EL (cell line): ENCODE results near the gene KRT3.
A peak's percentile ranks its signal among the peaks of the same experiment; 100 is the strongest.

ENCODE experiments used
- DNase-seq: peaks from one replicate; pipeline ENCODE4 v3.0.0-alpha.2; 2016

Gene KRT3

DNA sequence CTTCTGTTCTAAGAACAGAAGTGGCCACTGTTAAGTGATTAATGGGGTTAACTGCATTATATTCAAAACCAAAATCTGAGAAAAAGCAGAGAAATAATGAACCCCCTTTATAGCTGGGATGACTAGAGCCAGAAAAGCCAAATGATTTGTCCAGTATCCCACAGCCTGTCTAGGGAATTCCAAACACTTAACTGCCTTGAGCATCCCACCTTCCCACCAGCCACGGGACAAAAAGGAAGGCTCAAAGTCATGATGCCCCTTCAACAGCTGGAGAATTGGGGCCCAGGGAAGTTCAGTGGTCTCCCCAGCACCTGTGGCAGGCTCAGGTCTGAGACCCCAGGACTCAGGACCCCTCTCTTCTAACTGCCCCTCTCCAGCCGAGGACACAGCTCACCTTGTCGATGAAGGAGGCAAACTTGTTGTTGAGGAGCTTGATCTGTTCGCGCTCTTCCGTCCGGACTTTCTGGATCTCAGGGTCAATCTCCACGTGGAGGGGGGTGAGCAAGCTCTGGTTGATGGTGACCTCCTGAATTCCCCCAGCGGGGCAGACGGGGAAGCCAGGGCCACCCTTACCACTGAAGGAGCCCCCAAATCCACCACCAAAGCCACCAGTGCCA, 17.4 kb upstream of the KRT3 start:
- no peak for DNase-seq

DNA sequence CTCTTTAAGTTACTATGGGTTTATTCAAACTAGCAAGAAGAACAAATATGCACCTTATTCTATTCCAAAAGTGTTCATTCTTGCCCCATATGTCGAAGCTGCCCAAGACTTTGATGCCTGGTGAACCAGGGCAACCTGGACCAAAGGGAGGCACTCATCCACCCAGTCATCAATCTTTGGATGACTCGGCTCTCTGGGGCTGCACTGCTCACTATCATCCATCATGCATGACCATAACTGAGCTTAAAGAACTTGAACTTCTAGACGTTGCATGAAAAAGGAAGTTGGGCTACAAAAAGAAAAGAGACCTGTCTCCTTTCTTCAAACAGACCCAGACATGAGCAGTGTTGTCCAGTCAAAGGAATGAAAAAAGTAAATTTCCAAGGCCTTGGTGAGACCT, 16.8 kb upstream of the KRT3 start:
- DNase-seq = no peak

DNA sequence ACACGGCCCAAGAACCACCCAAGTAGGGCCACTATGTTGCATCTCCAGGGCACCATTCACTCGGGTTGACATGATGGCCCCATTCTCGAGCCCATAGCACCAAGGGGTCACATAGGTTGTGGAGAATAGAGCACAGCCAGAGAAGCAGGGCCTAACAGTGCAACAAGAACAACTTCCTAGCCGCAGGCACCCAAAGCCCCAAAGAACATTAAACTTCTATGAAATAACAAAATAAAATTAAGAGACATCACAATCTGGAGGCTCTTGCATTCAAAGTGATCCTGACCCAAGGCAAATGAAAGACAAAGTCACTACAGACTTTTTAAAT, 16.1 kb upstream of the KRT3 start:
- no peak for DNase-seq

DNA sequence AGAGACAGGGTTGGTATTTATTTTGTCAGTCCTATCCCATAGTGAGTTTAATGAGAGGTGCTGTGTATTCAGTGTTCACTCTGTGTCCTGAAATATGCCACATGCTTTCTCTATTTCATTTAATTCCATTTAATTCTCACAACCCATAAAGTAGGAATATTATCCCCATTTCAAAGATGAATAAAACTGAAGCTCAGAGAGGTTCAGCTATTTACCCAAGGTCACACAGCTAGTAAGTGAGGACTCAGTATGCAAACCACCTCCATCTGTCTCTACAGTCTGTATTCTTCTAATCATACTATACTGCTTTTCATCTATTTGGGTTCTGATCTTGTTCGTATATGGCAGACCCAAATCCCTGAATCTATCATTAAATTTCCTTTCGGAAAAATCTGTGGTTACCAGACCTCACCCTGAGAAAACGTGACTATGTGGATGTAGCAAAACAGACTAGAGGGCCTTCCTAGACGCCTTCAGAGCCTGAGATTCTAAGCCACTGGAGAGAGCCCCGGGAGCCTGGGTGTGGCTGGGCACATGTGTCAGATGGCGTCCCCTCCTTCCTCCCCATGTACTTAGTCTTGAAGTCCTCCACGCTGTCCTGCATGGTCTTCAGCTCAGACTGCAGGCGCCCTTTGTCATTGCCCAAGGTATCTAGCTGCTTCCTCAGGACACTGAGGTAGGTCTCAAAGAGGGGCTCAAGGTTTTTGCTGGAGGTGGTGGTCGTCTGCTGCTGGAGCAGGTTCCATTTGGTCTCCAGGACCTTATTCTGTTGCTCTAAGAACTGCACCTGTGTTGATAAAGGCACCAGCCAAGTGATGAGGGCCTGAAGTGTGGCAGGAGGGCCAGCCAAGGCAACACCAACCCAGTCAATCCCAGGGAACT, 15.5 kb upstream of the KRT3 start:
- no peak for DNase-seq

DNA sequence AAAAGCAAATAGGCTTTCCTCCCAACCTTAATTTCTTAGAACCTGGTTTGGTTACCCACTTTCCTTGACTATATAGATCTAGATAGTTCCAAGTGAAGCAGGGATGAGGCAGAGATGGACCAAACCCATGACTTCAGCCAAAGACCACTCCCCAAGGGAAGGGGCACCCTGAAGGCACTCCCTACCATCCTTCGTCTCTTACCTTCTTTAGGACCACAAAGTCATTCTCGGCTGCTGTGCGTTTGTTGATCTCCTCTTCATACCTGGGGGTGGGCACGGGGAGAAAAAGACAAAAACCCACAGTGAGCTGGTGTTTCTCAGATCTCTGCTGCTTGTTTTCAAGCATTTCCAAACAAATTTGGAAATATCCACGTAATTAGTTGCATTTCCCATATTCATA, 14.6 kb upstream of the KRT3 start:
- no peak for DNase-seq

DNA sequence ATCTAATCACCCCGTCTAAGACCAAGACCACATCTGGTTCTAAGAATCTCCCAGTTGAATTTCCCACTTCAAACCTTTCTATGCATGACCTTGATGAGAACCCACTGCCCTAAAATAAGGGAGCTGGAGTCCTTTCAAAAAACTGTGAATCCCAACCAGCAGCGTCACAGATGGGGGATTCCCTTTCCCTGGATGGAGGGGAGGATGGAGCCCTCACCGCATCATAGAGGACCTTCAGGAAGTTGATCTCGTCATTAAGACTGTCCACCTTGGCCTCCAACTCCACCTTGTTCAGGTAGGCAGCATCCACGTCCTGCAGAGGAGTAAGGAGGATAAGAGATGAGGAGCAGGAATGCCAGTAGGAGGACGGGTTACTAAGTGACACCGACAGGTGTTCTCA, 13.2 kb upstream of the KRT3 start:
- DNase-seq = no peak

DNA sequence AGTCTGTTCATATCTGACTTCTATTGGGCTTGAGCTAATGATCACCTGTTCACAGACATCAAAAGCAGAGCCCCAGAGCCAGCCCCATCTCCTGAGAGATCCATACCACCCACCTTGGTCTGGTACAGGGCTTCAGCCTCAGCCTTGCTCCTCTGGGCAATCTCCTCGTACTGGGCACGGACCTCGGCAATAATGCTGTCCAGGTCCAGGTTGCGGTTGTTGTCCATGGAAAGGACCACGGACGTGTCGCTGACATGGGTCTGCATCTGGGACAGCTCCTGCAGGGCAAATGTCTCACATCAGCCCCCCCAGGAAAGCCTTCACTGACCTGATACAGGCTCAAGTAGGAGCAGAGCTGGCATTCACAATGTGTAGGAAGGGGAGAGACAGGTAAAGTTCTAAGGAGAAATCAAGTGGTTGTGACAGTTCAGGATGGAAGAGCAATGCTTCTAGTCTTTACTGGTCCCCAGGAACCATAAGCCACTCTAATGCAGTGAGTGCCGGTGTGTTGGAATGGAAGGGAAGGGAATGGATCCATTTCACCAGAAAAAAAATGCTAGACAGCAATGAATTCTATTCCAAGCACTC, 12.8 kb upstream of the KRT3 start:
- DNase-seq = no peak

DNA sequence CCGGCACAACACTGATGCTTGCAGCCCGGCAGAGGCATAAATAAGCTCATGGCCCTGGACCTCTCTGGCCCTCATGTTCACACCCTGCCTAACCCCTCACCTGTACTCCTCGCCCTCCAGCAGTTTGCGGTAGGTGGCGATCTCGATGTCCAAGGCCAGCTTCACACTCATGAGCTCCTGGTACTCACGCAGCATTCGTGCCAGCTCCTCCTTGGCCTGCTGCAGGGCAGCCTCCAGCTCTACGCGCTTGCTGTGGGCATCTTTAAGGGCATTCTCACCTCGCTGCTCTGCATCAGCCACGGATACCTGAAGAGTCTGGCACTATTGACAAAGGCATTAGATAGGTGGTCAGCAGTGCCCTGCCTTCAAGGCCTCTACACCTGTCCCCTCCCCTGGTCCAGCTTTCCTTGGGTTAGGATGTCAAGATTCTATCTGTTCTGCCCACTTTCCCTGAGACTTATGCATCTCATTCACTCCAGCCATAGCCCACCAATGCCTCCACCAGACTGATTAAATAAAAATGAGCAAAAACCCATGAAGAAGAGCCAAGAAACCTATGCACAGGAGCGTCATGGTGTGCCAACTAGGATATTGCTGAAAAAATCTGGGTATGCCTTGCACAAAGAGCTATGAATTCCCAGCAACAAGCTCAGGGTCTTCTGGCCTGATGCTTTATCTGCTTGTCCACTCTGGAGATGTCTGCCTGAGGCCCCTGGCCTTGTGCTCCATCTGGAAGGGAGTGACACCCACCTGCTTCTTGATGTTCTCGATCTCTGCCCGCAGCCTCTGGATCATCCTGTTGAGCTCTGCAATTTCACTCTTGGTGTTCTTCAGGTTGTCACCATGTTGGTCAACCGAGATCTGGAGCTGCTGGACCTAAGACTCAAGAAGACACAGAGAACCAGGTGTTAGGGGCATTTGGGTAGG, 11.9 kb upstream of the KRT3 start:
- no peak for DNase-seq

DNA sequence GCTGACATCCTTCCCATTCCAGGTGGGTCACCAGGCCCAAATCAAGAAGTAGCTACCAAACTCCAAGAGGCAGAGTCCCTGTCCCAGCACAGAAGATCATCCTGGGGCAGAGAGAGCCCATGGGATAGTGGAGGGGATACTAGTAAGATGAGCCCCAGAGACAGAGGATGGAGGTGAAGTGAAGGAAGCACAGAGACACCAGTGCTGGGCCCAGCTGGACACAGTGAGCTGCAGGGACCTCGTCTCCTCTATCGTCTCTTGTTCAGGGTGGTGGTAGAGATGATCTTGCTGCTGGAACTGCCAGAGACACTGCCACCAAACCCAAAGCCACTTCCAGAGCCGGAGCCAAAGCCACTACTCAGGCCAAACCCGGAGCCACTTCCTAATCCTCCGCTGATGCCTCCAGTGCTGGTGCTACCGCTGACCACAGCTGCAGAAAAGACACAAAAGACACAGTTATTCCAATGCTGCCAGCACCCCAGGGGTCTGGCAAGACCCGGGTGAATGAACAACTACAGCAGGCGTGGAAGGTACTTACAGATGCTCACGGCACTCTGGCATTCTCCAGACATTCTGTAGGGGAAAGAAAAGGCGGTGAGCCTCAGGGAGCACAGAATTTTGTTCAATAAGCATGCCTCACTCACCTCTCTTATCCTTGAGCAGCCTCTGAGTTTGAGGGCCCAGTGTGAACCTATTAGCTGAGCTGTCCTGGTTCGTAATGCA, 11.1 kb upstream of the KRT3 start:
- DNase-seq = no peak

DNA sequence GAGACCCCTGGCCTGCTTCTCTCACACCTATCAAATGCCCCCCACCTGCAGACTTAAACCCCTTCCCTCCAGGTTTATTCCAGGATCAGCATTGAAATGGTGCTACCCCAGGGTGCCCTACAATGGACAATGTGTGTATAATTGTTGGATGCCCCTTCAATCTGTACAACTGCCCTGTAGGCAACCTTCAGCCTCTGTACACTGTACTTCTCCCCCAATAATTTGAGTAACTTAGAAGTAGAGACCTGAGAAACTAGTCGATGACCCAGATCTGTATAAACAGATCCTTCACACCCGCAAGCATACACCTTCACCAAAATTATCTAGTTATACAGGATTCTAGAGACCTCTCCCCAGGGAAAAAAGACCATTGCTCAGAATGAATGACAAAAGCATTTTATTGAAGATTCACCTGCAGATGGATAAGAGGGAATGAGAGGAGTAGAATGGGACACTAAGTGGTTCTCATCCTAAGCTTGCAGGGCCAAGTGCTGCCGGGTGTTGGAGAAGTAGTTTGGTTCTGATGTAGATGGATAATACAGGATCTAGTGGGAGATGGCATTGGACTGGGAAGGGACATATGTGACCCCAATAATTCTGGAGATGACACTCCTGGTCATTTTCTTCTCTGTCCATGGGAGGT, 10.4 kb upstream of the KRT3 start:
- DNase-seq = no peak

DNA sequence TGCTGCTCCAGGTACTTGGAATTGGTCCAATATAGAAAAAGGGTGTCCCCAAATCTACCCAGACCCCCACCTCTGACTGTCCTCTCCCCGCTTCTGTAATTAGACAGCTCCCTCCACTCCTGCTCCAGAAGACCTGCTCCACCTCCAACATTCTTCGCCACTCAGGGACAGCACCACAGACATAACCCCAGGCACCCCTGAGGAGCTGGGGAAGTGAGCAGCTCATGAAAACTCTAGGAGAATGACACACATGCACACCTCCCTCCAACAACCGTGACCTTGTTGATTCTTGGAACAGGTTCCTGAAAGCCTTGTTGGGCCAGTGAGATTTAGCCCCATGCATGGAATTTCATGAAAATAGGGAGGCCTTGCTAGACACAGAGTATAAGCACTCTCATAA, 9.8 kb upstream of the KRT3 start:
- no peak for DNase-seq

DNA sequence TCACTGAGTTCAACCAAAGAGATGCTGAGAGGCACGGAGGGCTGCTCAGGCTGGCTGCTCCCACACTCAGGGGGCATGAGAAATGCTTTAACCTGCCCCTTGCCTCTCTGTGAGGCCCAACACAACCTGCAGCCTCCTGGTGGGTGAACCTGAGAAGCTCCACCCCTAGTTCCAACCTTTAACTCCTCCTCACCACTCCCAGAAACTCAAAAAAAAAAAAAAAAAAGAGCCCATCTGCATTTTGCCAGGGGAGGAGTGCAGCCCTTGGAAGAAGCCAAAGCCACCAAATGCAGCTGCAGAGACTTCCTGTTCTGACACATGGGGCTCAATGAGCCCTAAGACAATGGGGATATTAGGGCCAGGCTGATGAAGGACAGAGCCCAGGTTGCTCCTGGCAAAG, 9.1 kb upstream of the KRT3 start:
- no peak for DNase-seq

DNA sequence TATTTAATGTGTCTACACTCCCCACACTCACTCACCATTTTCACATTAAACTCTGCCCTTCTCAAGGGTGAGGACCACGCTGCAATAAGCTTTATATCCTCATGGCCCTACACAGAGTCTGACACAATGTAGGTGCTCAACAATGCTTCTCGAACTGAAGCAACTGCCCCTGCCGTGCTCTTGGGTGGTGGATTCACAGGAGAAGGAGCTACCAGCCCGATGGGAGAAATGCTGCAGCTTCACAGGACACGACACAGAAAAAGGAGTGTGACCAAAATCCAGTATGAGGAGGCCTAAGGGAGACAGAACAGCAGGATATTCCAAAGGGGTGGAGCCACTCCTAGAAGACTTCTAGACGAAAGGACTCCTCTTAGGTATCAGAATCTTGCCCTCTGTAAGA, 6.5 kb upstream of the KRT3 start:
- no peak for DNase-seq

DNA sequence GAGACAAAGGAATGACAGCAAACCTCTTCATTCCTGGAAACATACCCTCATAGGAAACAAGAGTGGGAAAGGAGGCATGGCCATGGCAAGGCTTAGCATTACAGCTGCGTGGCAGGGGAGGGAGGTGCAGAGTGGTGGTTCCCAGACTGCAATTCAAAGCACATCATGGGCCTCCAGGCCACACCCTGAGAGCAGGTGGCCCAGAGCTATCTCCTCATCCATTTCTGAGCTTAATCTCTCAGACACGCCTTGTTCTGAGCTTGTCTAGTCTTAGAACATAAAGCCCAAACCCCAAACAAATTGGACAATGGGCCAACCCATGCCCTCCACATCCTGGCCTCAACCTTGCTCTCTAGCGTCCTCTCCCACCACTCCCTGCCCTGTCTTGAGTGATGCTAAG, 5.9 kb upstream of the KRT3 start:
- DNase-seq = no peak

DNA sequence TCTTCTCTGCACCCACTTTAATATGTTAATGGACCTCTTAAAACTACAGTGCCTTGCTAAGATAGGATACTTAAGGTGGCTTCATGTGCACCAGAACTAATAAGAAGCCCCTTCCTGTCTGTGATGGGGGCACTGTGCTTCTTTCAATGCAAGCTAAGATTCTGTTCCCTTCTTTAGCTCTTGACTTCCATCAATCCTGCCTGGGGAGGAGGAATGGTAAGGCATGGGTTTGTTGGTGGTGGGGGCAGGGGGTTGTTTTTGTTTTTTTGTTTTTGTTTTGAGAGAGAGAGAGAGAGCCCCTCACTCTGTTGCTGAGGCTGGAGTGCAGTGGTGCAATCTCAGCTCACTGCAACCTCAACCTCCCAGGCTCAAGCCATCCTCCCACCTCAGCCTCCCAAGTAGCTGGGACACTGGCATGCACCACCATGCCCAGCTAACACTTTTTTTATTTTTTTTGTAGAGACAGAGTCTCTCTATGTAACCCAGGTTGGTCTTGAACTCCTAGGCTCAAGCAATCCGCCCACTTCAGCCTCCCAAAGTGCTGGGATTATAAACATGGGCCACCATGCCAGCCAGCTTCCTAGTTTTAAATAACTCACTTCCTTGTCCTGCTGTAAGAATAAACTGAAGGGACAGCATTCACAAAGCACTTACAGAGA, 4.5 kb upstream of the KRT3 start:
- no peak for DNase-seq

DNA sequence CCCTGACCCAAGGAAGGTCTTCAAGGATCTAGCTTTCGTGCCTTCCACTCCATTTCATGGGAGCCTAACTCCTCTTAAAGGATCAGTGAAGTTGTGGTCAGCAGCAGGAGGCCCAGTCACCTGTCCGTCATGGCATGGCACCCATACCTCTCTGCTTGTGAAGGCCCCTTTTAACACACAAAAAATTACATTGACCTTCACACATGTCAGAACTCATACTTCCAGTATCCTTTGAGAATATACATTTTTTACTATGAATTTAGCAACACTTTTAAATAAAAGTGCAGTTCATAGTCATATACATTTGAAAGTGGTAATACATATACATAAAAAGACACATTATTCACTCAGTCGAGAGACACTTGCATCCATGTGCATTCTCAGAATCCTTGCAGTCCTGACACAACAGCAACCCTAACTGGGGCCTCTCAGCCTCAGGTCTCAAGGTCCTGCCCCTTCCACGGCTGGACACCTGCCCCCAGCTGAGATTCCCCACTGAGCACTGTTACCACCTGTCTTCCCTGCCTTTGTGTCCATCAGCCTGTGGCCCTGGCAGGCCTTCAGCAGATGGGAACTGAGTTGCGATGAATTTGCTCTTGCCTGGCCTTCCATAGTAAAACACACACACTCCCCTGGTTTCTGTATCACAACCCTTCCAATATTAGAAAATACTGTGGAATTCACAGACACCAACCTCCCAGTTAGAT, 3.7 kb upstream of the KRT3 start:
- no peak for DNase-seq

DNA sequence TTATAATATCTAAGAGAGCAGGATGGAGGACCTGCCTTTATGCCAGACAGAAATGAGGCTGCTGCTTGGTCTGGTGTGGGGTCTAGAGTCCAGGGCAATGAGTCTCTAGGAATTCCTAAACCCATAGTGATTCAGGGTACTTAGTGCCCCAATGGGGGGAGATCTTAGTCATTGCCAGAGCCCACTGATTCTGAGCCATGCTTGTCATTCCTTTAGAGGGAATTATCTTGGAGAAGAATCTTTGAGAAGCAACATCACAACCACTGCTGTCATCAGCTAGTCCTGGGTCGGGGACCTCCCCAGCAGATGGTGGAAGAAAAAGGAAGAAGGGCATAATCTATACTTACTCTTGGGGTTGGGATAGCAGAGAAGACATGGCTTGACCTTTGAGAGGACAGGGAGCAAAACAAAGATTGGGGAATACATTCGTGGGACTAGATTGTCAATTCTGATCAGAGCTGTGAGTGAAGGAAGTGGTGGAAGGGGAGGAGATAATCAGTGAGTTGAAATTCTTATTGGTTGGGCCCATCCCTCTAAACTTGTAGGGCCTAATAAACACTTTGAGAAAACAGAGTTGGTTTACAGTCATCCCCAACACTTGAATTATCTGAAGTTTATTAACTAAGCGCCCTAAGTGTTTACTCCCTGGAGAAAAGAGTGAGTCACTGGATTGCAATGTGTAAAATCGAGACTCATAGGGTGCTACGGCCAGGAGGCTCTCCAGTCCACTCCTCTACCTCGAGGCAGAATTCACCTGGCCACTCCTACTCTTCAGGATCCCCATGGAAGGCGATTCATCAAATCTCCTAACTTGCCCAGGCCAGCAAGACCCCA, 3.0 kb upstream of the KRT3 start:
- peak; percentile 87 for DNase-seq

DNA sequence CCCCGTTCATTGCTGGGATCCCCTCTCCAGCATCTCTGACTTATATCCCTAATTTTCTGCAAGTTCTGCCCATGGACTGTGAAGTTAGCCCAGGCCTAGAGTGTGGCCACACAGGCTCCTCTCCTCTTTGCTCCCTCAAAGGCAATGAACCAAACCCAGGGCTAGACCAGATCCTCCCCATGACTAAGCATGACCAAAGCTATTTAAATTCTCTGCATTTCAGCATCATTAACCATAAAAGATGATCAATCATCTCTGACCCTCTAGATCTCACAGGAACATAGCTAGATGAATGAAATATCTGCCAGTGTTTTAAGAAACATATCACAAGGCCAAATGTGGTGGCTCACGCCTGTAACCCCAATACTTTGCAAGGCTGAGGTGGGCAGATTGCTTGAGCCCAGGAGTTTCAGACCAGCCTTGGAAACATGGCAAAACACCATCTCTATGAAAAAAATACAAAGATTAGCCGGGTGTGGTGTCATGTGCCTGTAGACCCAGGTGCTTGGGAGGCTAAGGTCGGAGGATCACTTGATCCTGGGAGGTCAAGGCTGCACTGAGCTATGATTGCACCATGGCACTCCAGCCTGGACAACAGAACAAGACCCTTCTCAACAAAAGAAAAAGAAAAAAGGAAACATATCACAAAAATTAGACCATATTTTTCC, 2.2 kb upstream of the KRT3 start:
- DNase-seq = peak; percentile 87

DNA sequence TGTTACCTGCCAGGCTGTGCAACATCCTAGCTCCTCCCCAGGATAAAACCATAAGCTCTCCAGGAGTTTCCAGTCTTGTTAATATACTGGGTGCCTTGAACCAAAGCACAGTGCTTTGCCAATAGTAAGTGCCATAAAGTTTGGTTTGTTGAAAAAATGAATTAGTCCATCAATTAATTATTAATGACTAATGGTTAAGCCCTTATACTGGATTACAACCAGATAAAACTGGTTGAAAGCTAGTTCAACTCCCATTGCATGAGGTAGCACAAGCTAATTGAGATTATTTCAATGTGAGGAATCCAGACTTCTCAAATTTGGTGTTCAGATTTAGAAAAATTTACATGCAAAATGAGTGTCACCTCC, 1.6 kb upstream of the KRT3 start:
- DNase-seq = no peak
